SU-DHL-6 (cell line): ENCODE data around the gene ADCY10.

Experiments used
- CTCF ChIP-seq: fragments of 200-600 bp; sonication (generic); IDR thresholded peaks from one replicate; pipeline ENCODE4 v1.5.1; 2017; ENCODE audit warnings: antibody characterized with exemption, mild to moderate bottlenecking, low read length, moderate library complexity; ENCODE audit not compliant: insufficient read depth, poor library complexity, severe bottlenecking
- EZH2phosphoT487 ChIP-seq: fragments of 200-600 bp; sonication (generic), shearing (Covaris generic); conservative IDR thresholded peaks from 2 replicates; pipeline ENCODE4 v1.6.1; 2018; ENCODE audit warnings: mild to moderate bottlenecking, antibody characterized with exemption, low read length, moderate library complexity, mixed read lengths

GRCh38 chr1:167882376-167882775 lies 31.6 kb downstream of the ADCY10 start:
- no peak for TF ChIP-seq CTCF
- TF ChIP-seq EZH2phosphoT487, result no peak
